A549 treated with CORT108297 at 1 μM for 4 hours (cell line): ENCODE results near the gene NCL. TPM values are rescaled to one million over a fixed set of nuclear protein-coding genes. Genes with fewer than 3 reads are reported as not detected.

Experiments
- total RNA-seq: library from RNA; stranded (reverse); fragments of 200-300 nt; extraction: Qiagen RNA extraction; gene quantifications from 5 replicates; pipeline ENCODE4 v1.2.3, GENCODE V29; 2022

The NCL gene
- total RNA-seq = 745 to 871 TPM (median 767 TPM) in 5 replicates

GRCh38 chr2:231463698-231464575 lies at the start of gene NCL:
TSS of gene NCL (minus strand) at chr2:231464484. CDS start at chr2:231464353, 131 bp downstream.

Other genes with a start within 250 kb of the NCL start
- gene B3GNT7, start 68.8 kb downstream of the NCL start, total RNA-seq = 1.6 to 2.1 TPM (median 1.9 TPM) in 5 replicates
- gene NMUR1, start 66.0 kb upstream of the NCL start, total RNA-seq = 0.03 TPM in 1 of 5 replicates, not detected in the others
- gene TEX44, start 128.4 kb upstream of the NCL start, total RNA-seq = not detected in 5 replicates
- gene PTMA, start 244.0 kb upstream of the NCL start, total RNA-seq = 1,439 to 1,763 TPM (median 1,540 TPM) in 5 replicates